Hepatocyte (in vitro differentiated cells): ENCODE results near the gene EPHB1.

Experiments
- EZH2 ChIP-seq: fragments of 200-600 bp; sonication (generic); IDR thresholded peaks from 2 replicates; pipeline ENCODE4 v1.6.1; 2016; ENCODE audit warnings: antibody characterized with exemption, mild to moderate bottlenecking, borderline replicate concordance
- EZH2phosphoT487 ChIP-seq: fragments of 200-600 bp; sonication (generic); IDR thresholded peaks from one replicate; pipeline ENCODE4 v1.6.1; 2018; ENCODE audit warnings: antibody characterized with exemption, mild to moderate bottlenecking, low read depth, moderate library complexity; ENCODE audit not compliant: unreplicated experiment, severe bottlenecking
- TF ChIP-seq, protein P1 (sequence below): fragments of 200-600 bp; sonication (generic); IDR thresholded peaks from 2 replicates; pipeline ENCODE4 v1.5.1; 2016; ENCODE audit warnings: antibody characterized with exemption, mild to moderate bottlenecking; ENCODE audit not compliant: poor library complexity

DNA sequence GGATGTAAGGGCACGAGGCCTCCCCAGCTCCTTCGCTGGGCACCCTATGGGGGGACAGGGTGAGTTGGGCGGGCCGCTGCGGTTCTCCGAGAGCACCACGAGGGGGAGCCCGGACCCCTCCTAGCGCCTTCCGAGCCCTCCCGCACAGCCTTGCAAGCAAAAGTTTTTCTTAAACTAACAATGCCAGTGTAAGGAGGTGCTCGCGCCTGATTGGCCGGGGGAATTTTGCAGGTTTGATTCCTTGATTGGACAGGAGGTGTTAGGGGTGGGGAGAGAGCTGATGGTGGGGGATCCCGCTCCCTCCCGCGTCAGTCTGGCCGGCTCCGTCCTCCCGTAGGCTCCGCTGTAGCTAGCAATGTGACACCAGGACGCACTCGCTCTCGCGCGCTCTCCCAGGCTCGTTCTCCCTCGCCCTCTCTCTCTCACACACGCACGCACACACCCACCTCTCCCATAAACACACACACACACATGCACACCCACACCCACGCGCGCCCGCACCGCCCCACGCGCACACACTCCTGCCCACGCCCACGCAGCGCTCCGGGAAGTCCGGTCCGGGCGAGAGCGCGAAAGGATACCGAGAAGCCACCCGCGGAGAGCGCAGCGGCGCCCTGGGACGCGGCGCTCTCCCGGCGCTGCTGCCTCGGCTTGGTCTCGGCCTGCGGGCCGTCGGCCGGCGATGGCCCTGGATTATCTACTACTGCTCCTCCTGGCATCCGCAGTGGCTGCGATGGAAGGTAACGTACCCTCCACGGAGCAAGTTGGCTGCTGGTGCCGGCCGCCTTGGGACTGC is at the start of gene EPHB1:
- TF ChIP-seq, protein P1, sequence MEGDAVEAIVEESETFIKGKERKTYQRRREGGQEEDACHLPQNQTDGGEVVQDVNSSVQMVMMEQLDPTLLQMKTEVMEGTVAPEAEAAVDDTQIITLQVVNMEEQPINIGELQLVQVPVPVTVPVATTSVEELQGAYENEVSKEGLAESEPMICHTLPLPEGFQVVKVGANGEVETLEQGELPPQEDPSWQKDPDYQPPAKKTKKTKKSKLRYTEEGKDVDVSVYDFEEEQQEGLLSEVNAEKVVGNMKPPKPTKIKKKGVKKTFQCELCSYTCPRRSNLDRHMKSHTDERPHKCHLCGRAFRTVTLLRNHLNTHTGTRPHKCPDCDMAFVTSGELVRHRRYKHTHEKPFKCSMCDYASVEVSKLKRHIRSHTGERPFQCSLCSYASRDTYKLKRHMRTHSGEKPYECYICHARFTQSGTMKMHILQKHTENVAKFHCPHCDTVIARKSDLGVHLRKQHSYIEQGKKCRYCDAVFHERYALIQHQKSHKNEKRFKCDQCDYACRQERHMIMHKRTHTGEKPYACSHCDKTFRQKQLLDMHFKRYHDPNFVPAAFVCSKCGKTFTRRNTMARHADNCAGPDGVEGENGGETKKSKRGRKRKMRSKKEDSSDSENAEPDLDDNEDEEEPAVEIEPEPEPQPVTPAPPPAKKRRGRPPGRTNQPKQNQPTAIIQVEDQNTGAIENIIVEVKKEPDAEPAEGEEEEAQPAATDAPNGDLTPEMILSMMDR: peak; percentile 96
- TF ChIP-seq EZH2 (peak; percentile 73), EZH2phosphoT487 (peak; percentile 52)
